Glutamatergic neuron (in vitro differentiated cells): ENCODE data around the gene HDAC11. TPM values are rescaled to one million over a fixed set of nuclear protein-coding genes. Genes with fewer than 3 reads are reported as not detected.
A peak's percentile ranks its signal among the peaks of the same experiment; 100 is the strongest.
"Not testable (repeated sequence)": the region's sequence is repeated elsewhere in the genome, so short reads cannot be mapped to it uniquely, and the experiment has no call there.

Source experiments
- DNase-seq: peaks from one replicate; pipeline ENCODE4 v3.0.0; 2022
- H3K27ac Mint-ChIP-seq: one replicate; pipeline ENCODE4 v1.8.0; 2020; ENCODE audit warnings: mild to moderate bottlenecking, mixed read lengths, inconsistent platforms; ENCODE audit not compliant: unreplicated experiment
- H3K27me3 Mint-ChIP-seq: one replicate; pipeline ENCODE4 v1.8.0; 2020; ENCODE audit warnings: mild to moderate bottlenecking, moderate library complexity, mixed read lengths, inconsistent platforms; ENCODE audit not compliant: unreplicated experiment
- H3K36me3 Mint-ChIP-seq: one replicate; pipeline ENCODE4 v1.8.0; 2020; ENCODE audit warnings: mild to moderate bottlenecking, mixed read lengths, inconsistent platforms; ENCODE audit not compliant: unreplicated experiment
- H3K4me1 Mint-ChIP-seq: one replicate; pipeline ENCODE4 v1.8.0; 2020; ENCODE audit warnings: mild to moderate bottlenecking, low read depth, mixed read lengths, inconsistent platforms; ENCODE audit not compliant: unreplicated experiment
- H3K4me3 Mint-ChIP-seq: one replicate; pipeline ENCODE4 v1.8.0; 2020; ENCODE audit warnings: mild to moderate bottlenecking, mixed read lengths, inconsistent platforms; ENCODE audit not compliant: unreplicated experiment
- H3K9me3 Mint-ChIP-seq: one replicate; pipeline ENCODE4 v1.8.0; 2020; ENCODE audit warnings: mild to moderate bottlenecking, moderate library complexity, mixed read lengths, inconsistent platforms; ENCODE audit not compliant: unreplicated experiment
- total RNA-seq: library from RNA; stranded (reverse); fragmentation: NEBNext Ultra II Directional; extraction: Animal tissue kit (Norgen Biotek cat#: 25700); gene quantifications from one replicate; pipeline ENCODE4 v1.2.1, GENCODE V29; 2021; ENCODE audit not compliant: unreplicated experiment
- TF ChIP-seq, protein P1 (sequence below): fragments of 200-600 bp; sonication (generic); IDR thresholded peaks from one replicate; pipeline ENCODE4 v1.5.0; 2021; ENCODE audit not compliant: partially characterized antibody, unreplicated experiment

Gene HDAC11
- total RNA-seq, 1 donor from 2014 or later, result 19.8 TPM

DNA sequence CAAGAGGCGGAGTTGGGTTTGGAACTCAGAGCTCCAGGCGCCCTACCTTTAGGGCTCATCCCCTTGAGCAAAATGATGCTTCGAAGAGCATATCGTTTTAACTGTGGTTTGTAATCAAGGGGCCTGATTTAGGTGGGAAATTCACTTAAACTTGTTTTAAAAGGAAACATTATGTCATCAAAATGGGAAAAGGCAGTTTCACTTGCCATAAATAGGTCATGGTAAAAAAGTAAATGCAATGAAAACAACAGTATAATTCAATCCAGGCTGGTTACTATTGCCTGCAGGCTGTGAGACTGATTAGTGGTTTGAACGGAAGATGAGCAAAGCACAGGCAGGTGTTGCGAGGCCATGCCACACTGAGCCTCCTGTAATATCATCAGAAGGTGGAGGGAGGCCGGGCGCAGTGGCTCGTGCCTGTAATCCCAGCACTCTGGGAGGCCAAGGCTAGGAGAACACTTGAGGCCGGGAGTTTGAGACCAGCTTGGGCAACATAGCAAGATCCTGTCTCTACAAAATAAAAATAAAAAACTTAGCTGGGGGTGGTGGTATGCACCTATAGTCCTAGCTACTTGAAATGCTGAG lies 2.1 kb downstream of the HDAC11 start:
- H3K9me3 Mint-ChIP-seq, result peaks cover 6% of the 10 kb centered on the region
- peaks cover 7% of the 10 kb centered on the region for H3K27me3 Mint-ChIP-seq
- TF ChIP-seq, protein P1, sequence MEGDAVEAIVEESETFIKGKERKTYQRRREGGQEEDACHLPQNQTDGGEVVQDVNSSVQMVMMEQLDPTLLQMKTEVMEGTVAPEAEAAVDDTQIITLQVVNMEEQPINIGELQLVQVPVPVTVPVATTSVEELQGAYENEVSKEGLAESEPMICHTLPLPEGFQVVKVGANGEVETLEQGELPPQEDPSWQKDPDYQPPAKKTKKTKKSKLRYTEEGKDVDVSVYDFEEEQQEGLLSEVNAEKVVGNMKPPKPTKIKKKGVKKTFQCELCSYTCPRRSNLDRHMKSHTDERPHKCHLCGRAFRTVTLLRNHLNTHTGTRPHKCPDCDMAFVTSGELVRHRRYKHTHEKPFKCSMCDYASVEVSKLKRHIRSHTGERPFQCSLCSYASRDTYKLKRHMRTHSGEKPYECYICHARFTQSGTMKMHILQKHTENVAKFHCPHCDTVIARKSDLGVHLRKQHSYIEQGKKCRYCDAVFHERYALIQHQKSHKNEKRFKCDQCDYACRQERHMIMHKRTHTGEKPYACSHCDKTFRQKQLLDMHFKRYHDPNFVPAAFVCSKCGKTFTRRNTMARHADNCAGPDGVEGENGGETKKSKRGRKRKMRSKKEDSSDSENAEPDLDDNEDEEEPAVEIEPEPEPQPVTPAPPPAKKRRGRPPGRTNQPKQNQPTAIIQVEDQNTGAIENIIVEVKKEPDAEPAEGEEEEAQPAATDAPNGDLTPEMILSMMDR, result no peak
- no peak for DNase-seq
- no peaks in the 10 kb centered on the region for H3K36me3 Mint-ChIP-seq
- no peak overlapping the region for H3K4me3 Mint-ChIP-seq
- H3K4me1 Mint-ChIP-seq, result peaks cover 13% of the 10 kb centered on the region
- no peak overlapping the region for H3K27ac Mint-ChIP-seq

DNA sequence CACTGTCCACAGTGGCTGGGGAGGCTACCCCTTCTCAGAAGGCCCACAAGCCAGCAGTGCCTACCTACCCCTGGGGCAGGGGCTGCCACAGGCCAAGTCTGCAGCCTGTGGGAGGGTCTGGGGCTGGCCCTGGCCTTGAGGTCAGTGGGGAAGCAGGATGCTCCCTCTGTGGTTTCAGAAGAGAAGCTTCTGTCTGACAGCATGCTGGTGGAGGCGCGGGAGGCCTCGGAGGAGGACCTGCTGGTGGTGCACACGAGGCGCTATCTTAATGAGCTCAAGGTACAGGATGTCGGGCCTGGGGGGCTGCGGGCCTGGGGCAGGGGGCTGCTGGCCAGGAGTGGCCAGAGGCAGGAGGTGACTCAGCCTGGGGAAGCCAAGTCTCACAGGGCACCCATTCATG lies 3.2 kb downstream of the HDAC11 start:
- Mint-ChIP-seq H3K9me3 (peaks cover 6% of the 10 kb centered on the region), H3K4me3 (no peak overlapping the region), H3K4me1 (peaks cover 9% of the 10 kb centered on the region), H3K27ac (no peak overlapping the region), H3K36me3 (no peaks in the 10 kb centered on the region), H3K27me3 (peaks cover 7% of the 10 kb centered on the region)
- DNase-seq, result no peak
- TF ChIP-seq, protein P1, result no peak

DNA sequence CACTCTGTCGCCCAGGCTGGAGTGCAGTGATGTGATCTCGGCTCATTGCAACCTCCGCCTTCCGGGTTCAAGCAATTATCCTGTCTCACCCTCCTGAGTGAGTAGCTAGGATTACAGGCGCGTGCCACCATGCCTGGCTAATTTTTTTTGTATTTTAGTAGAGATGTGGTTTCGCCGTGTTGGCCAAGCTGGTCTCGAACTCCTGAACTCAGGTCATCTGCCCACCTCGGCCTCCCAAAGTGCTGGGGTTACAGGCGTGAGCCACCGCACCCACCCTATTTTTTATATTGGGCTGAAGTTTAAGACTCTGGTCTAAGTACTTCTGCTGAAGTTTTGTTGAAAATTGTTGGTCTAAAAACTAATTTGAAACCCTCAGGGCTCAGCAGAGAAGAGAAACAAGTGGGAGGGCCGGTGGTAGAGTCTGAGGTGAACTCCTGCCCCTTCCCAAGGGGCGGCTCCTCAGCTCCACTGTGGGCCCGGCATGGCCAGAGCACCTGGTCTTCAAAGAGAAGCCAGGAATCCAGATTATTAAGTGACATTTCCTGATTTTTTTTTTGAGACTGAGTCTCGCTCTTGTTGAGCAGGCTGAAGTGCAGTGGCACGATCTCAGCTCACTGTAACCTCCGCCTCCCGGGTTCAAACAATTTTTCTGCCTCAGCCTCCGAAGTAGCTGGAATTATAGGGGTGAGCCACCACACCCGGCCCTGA lies 4.0 kb downstream of the HDAC11 start:
- TF ChIP-seq, protein P1, result no peak
- no peak for DNase-seq
- no peak overlapping the region for H3K27ac Mint-ChIP-seq
- H3K36me3 Mint-ChIP-seq, result peaks cover 4% of the 10 kb centered on the region
- H3K4me1 Mint-ChIP-seq, result peaks cover 4% of the 10 kb centered on the region
- H3K9me3 Mint-ChIP-seq, result peaks cover 6% of the 10 kb centered on the region
- peaks cover 6% of the 10 kb centered on the region for H3K27me3 Mint-ChIP-seq
- no peak overlapping the region for H3K4me3 Mint-ChIP-seq

DNA sequence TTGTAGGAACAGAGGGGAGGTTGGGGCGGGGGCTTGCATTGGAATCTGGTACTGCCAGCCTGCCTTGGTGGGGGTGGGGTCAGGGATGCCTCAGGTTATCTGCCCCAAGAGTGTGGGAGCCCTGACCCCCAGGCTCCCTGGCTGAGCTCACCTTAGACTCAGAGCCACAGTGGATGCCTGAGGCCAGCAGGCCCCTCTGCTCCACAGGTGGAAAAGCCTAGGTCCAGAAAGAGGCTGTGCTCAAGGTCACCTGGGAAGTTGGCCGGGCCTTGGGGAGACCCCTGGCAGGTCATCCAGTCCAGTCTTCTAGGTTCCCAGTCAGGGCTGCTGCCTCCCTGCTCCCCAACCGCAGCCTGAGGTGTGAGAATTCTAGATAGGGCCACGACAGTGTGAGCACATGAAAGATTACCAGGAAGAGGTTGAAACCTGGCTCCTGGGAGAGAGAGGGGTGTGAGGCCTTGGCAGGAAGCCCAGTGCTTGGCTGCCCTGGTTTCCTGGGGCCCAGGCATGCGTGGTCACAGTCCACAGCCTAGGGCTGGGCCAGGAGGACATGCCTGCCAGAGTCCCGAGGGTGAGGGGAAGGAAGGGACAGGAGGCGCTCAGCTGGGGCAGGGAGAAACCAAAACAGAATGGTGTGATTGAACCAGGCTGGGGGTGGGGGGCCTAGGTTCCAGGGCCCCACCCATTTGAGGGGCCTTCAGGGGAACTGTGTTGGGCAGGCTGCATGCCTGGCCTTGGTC lies 4.9 kb downstream of the HDAC11 start:
- Mint-ChIP-seq H3K4me1 (peaks cover 4% of the 10 kb centered on the region), H3K27ac (peak overlapping the region; percentile 52), H3K36me3 (peaks cover 6% of the 10 kb centered on the region), H3K27me3 (peaks cover 6% of the 10 kb centered on the region), H3K9me3 (peaks cover 6% of the 10 kb centered on the region), H3K4me3 (no peak overlapping the region)
- no peak for DNase-seq
- TF ChIP-seq, protein P1, result no peak

DNA sequence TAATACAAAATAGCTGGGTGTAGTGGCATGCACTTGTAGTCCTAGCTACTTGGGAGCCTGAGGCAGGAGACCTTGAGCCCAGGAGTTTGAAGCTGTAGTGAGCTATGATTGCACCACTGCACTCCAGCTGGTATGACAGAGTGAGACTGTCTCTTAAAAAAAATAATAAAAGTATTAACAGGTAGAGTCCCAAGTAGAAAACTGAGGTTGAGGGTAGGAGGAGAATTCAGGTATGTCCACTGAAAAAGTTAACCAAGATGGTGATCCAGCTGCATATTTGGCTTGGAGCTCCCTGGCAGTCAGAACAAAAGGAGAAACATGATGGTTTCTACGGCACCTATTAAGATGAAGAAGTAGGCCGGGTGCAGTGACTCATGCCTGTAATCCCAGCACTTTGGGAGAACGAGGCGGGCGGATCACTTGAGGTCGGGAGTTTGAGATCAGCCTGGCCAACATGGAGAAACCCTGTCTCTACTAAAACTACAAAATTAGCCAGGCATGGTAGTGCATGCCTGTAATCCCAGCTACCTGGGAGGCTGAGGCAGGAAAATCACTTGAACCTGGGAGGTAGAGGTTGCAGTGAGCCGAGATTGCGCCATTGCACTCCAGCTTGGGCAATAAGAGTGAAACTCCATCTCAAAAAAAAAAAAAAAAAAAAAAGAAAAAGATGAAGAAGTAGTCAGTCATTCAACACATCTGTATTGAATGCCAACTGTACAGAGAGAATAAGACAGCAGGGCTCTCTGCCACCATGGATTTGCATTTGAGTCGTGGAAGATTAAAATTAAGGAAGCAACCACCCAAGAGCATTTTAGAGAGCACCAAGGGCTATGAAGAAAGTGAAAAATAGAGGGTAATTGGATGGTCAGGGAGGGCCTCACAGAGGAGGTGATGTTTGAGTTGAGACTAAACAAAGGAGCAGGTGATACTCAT lies 5.8 kb downstream of the HDAC11 start:
- not testable (repeated sequence) for H3K4me1 Mint-ChIP-seq

More for the DNA sequence above, 5.8 kb downstream of the HDAC11 start:
- H3K27me3 Mint-ChIP-seq, H3K36me3 Mint-ChIP-seq, H3K27ac Mint-ChIP-seq, H3K9me3 Mint-ChIP-seq, DNase-seq, H3K4me3 Mint-ChIP-seq: not testable (repeated sequence)
